ENCODE results near the gene CBX3. TPM values are rescaled to one million over a fixed set of nuclear protein-coding genes. Genes with fewer than 3 reads are reported as not detected.

Gene CBX3
- total RNA-seq, 1 donor from 2014 or later, result 148 TPM

DNA sequence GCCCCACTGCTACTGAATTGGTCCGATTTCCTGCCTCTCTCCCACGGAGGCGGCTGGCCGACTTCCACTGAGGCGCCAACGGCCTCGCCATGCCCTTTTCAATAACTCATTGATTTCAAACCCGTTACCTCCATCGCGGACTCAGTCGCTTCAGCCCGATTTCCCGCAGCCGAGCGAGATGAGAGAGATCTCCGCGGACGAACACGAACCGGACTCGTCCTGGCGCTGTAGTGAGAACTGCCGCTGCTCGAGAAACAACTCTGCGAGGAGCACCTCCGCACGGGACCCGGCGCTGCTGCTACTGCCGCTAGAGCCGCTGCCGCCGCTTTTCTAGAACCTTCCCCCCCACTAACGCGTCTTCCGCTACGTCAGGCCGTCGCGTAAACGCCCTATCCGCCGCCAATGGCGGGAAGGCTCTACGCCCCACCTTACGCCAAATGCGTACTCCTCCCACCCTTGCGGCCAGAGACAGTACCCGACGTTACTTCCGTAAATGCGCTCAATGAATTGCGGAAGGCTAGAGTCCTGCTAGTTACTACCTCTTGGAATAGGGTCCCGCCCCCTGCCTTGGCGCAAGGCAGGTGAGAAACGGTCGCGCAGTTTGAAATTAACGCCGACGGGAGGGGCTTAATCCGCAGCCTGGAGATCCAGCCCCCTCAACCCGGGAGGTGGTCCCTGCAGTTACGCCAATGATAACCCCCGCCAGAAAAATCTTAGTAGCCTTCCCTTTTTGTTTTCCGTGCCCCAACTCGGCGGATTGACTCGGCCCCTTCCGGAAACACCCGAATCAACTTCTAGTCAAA lies 900 bp upstream of the CBX3 start, which contains the start of gene HNRNPA2B1:
TSS of gene HNRNPA2B1 (minus strand) at position 303 of the 803 bp plus-strand sequence. CDS start at position 134, 169 bp downstream.
- Mint-ChIP-seq H3K36me3 (ENCODE audit: low read depth, unreplicated experiment) (peaks cover 31% of the 10 kb centered on the region), H3K27me3 (ENCODE audit: low read depth, unreplicated experiment) (no peaks in the 10 kb centered on the region), H3K27ac (ENCODE audit: unreplicated experiment) (peak within 1 kb of the TSS; percentile 100), H3K4me3 (ENCODE audit: unreplicated experiment) (peak within 1 kb of the TSS; percentile 100), H3K4me1 (ENCODE audit: low read depth, unreplicated experiment) (peaks cover 19% of the 10 kb centered on the region), H3K9me3 (ENCODE audit: unreplicated experiment) (peaks cover 2% of the 10 kb centered on the region)
- Histone ChIP-seq H3K36me3 (ENCODE audit: insufficient read depth, low read length) (peaks cover 19% of the 10 kb centered on the region), H3K27ac (ENCODE audit: low read depth, low read length) (peak within 1 kb of the TSS; percentile 98), H3K9ac (ENCODE audit: low read length) (peak within 1 kb of the TSS; percentile 100), H3K4me3 (ENCODE audit: insufficient read depth, low read depth, low read length) (peak within 1 kb of the TSS; percentile 100), H3K4me2 (ENCODE audit: low read length) (peak within 1 kb of the TSS; percentile 86), H2AFZ (ENCODE audit: low read depth, low read length) (peak within 1 kb of the TSS; percentile 63), H3K27me3 (ENCODE audit: insufficient read depth, low read length) (no peaks in the 10 kb centered on the region), H3K4me1 (ENCODE audit: insufficient read depth, low read length) (peaks cover 30% of the 10 kb centered on the region), H3K79me2 (ENCODE audit: insufficient read depth, low read length) (peaks cover 90% of the 10 kb centered on the region), H4K20me1 (ENCODE audit: insufficient read depth, low read length) (peaks cover 81% of the 10 kb centered on the region), H3K9me3 (ENCODE audit: insufficient read depth, low read depth, low read length) (no peaks in the 10 kb centered on the region)
- peak; percentile 93 for DNase-seq (ENCODE audit: low read depth)
- TF ChIP-seq EZH2 (IDR thresholded peaks at IDR 0.05; ENCODE audit: insufficient read depth, low read length), result no peak
- no peak for TF ChIP-seq CTCF (IDR thresholded peaks at IDR 0.05; ENCODE audit: insufficient read depth, low read depth, low read length)
- peak; percentile 29 for FAIRE-seq

- peak overlapping the region; percentile 91 for H3K9ac ChIP-seq (ENCODE audit: low read length)
- peaks cover 17% of the 10 kb centered on the region for H3K4me1 ChIP-seq (ENCODE audit: insufficient read depth, low read length)
- Mint-ChIP-seq H3K4me3 (ENCODE audit: unreplicated experiment) (peak overlapping the region; percentile 94), H3K27me3 (ENCODE audit: low read depth, unreplicated experiment) (no peaks in the 10 kb centered on the region), H3K4me1 (ENCODE audit: low read depth, unreplicated experiment) (peaks cover 18% of the 10 kb centered on the region), H3K27ac (ENCODE audit: unreplicated experiment) (peak overlapping the region; percentile 94), H3K36me3 (ENCODE audit: low read depth, unreplicated experiment) (peaks cover 22% of the 10 kb centered on the region), H3K9me3 (ENCODE audit: unreplicated experiment) (peaks cover 2% of the 10 kb centered on the region)
- H3K27me3 ChIP-seq (ENCODE audit: insufficient read depth, low read length), result no peaks in the 10 kb centered on the region
- H4K20me1 ChIP-seq (ENCODE audit: insufficient read depth, low read length), result peaks cover 80% of the 10 kb centered on the region
- H3K4me3 ChIP-seq (ENCODE audit: insufficient read depth, low read depth, low read length), result peak overlapping the region; percentile 87
- FAIRE-seq, result no peak
- peak overlapping the region; percentile 94 for H3K27ac ChIP-seq (ENCODE audit: low read depth, low read length)
- no peak overlapping the region for H2AFZ ChIP-seq (ENCODE audit: low read depth, low read length)
- H3K4me2 ChIP-seq (ENCODE audit: low read length), result peak overlapping the region; percentile 85
- peaks cover 90% of the 10 kb centered on the region for H3K79me2 ChIP-seq (ENCODE audit: insufficient read depth, low read length)
- peaks cover 8% of the 10 kb centered on the region for H3K36me3 ChIP-seq (ENCODE audit: insufficient read depth, low read length)
- no peak for TF ChIP-seq CTCF (IDR thresholded peaks at IDR 0.05; ENCODE audit: insufficient read depth, low read depth, low read length)
- TF ChIP-seq EZH2 (IDR thresholded peaks at IDR 0.05; ENCODE audit: insufficient read depth, low read length), result no peak
- DNase-seq (ENCODE audit: low read depth), result peak; percentile 31
- H3K9me3 ChIP-seq (ENCODE audit: insufficient read depth, low read depth, low read length), result no peaks in the 10 kb centered on the region
Measured at GRCh38 chr7:26202019-26202990, 760 bp downstream of the CBX3 start.
